GM23248 (cell line): ENCODE results near the gene VDAC1. TPM values are rescaled to one million over a fixed set of nuclear protein-coding genes. Genes with fewer than 3 reads are reported as not detected.

ENCODE experiments used
- DNase-seq: peaks from one replicate; pipeline ENCODE4 v3.0.0-alpha.2; 2015
- H2AFZ ChIP-seq: fragments of 200-600 bp; sonication (generic); 2 replicates; pipeline ENCODE4 v1.6.1; 2016; ENCODE audit warnings: antibody characterized with exemption
- H3F3A ChIP-seq: fragments of 200-600 bp; sonication (generic); 2 replicates; pipeline ENCODE4 v1.6.1; 2016; ENCODE audit warnings: mild to moderate bottlenecking, antibody characterized with exemption, mixed run types; ENCODE audit not compliant: insufficient read depth
- H3K27ac ChIP-seq: fragments of 200-600 bp; sonication (generic); 2 replicates; pipeline ENCODE4 v1.5.1; 2016; ENCODE audit warnings: mild to moderate bottlenecking
- H3K27me3 ChIP-seq: fragments of 200-600 bp; sonication (generic); replicated peaks from 2 replicates; pipeline ENCODE4 v1.6.1; 2016; ENCODE audit warnings: mild to moderate bottlenecking; ENCODE audit not compliant: insufficient read depth
- H3K36me3 ChIP-seq: fragments of 200-600 bp; sonication (generic); 2 replicates; pipeline ENCODE4 v1.6.1; 2016; ENCODE audit warnings: low read depth, mild to moderate bottlenecking
- H3K4me1 ChIP-seq: fragments of 200-600 bp; sonication (generic); 2 replicates; pipeline ENCODE4 v1.6.1; 2016; ENCODE audit warnings: mild to moderate bottlenecking; ENCODE audit not compliant: insufficient read depth
- H3K4me2 ChIP-seq: fragments of 200-600 bp; sonication (generic); one replicate; pipeline ENCODE4 v1.6.1; 2016; ENCODE audit warnings: mild to moderate bottlenecking; ENCODE audit not compliant: unreplicated experiment
- H3K4me3 ChIP-seq: fragments of 200-600 bp; sonication (generic); 2 replicates; pipeline ENCODE4 v1.5.1; 2016; ENCODE audit warnings: mild to moderate bottlenecking
- H3K79me2 ChIP-seq: fragments of 200-600 bp; sonication (generic); 2 replicates; pipeline ENCODE4 v1.6.1; 2016; ENCODE audit warnings: mild to moderate bottlenecking; ENCODE audit not compliant: insufficient read depth
- H3K9ac ChIP-seq: fragments of 200-600 bp; sonication (generic); 2 replicates; pipeline ENCODE4 v1.6.1; 2016; ENCODE audit warnings: mild to moderate bottlenecking
- H3K9me2 ChIP-seq: fragments of 200-600 bp; sonication (generic); 2 replicates; pipeline ENCODE4 v1.6.1; 2016; ENCODE audit warnings: mixed run types, mild to moderate bottlenecking, moderate library complexity; ENCODE audit not compliant: insufficient read depth
- H3K9me3 ChIP-seq: fragments of 200-600 bp; sonication (generic); one replicate; pipeline ENCODE4 v1.6.1; 2017; ENCODE audit warnings: low read depth
- H4K20me1 ChIP-seq: fragments of 200-600 bp; sonication (generic); 2 replicates; pipeline ENCODE4 v1.6.0; 2016; ENCODE audit not compliant: insufficient read depth
- EZH2 ChIP-seq: fragments of 200-600 bp; sonication (generic); IDR thresholded peaks from 2 replicates; pipeline ENCODE4 v1.6.1; 2018; ENCODE audit warnings: antibody characterized with exemption, mild to moderate bottlenecking; ENCODE audit not compliant: insufficient read depth, poor library complexity, severe bottlenecking
- EZH2phosphoT487 ChIP-seq: fragments of 200-600 bp; sonication (generic); IDR thresholded peaks from 2 replicates; pipeline ENCODE4 v1.6.1; 2018; ENCODE audit warnings: antibody characterized with exemption, moderate library complexity, mild to moderate bottlenecking, low read depth; ENCODE audit not compliant: insufficient read depth
- WGBS, 2 experiments: methylation state at CpG; one replicate each; pipeline ENCODE4 v1.1.6; 2015 to 2017; ENCODE audit warnings: low lambda C conversion rate in 2 of 2, low coverage in 1 of 2; ENCODE audit errors: missing lambda C conversion rate in 2 of 2; 5-methylcytosine and 5-hydroxymethylcytosine counted together
- in situ Hi-C: fragments of 300-500 bp; cut with MboI; formaldehyde crosslinking; loops from 2 replicates; pipeline ENCODE4 v1.15.0; 2020
- polyA plus RNA-seq: library from polyadenylated mRNA; unstranded; fragments of >200 nt; fragmentation: Nextera tagmentation; extraction: Ambion mirVana; gene quantifications from 2 replicates; pipeline ENCODE4 v1.2.1, GENCODE V29; 2016
- total RNA-seq: library from RNA; depleted of rRNA; stranded (reverse); fragments of >200 nt; shearing (Covaris generic); gene quantifications from 2 replicates; pipeline ENCODE4 v1.2.3, GENCODE V29; 2014

The VDAC1 gene
- total and polyA plus RNA-seq, 2 experiments from 2014 or later = 318 to 329 TPM

GRCh38 chr5:134048864-134049263, 44.1 kb upstream of the VDAC1 start:
- no peak overlapping the region for H2AFZ ChIP-seq
- peaks cover 1% of the 10 kb centered on the region for H3K4me1 ChIP-seq
- H4K20me1 ChIP-seq = no peaks in the 10 kb centered on the region
- no peaks in the 10 kb centered on the region for H3K36me3 ChIP-seq
- H3K9ac ChIP-seq = no peak overlapping the region
- no peaks in the 10 kb centered on the region for H3K27me3 ChIP-seq
- H3F3A ChIP-seq = 0 out of 2 replicates have a peak, but pooled peaks cover 1% of the 10 kb centered on the region
- H3K79me2 ChIP-seq = no peaks in the 10 kb centered on the region
- H3K4me2 ChIP-seq = no peak overlapping the region
- no peak overlapping the region for H3K4me3 ChIP-seq
- TF ChIP-seq EZH2 (no peak), EZH2phosphoT487 (no peak)
- no peak overlapping the region for H3K27ac ChIP-seq
- no peak for DNase-seq
- H3K9me2 ChIP-seq = no peaks in the 10 kb centered on the region
- in situ Hi-C loops = no loop called here
- H3K9me3 ChIP-seq = no peaks in the 10 kb centered on the region

- Histone ChIP-seq H3K4me2 (no peak overlapping the region), H3F3A (no peaks in the 10 kb centered on the region), H2AFZ (no peak overlapping the region), H3K36me3 (no peaks in the 10 kb centered on the region), H3K9ac (no peak overlapping the region), H3K9me3 (no peaks in the 10 kb centered on the region), H3K27ac (no peak overlapping the region), H3K27me3 (no peaks in the 10 kb centered on the region), H3K4me3 (no peak overlapping the region), H3K9me2 (no peaks in the 10 kb centered on the region), H3K4me1 (no peaks in the 10 kb centered on the region), H3K79me2 (no peaks in the 10 kb centered on the region), H4K20me1 (no peaks in the 10 kb centered on the region)
- DNase-seq = no peak
- in situ Hi-C loops = no loop called here
- 82 to 88% methylated on average over 7 to 8 of the region's 8 CpGs for WGBS, 2 experiments
- TF ChIP-seq EZH2phosphoT487 = no peak
- no peak for TF ChIP-seq EZH2
Observed at GRCh38 chr5:134047687-134048056, 42.9 kb upstream of the VDAC1 start.

GRCh38 chr5:134046801-134047686, 42.3 kb upstream of the VDAC1 start:
- no peak overlapping the region for H2AFZ ChIP-seq
- H3K4me2 ChIP-seq = no peak overlapping the region
- in situ Hi-C loops = no loop called here

GRCh38 chr5:134046330-134046729, 41.6 kb upstream of the VDAC1 start:
- Histone ChIP-seq H3K4me2 (no peak overlapping the region), H3K27me3 (no peaks in the 10 kb centered on the region), H3K9ac (no peak overlapping the region), H3K27ac (no peak overlapping the region), H4K20me1 (no peaks in the 10 kb centered on the region), H3F3A (no peaks in the 10 kb centered on the region), H3K79me2 (no peaks in the 10 kb centered on the region), H2AFZ (no peak overlapping the region), H3K4me1 (no peaks in the 10 kb centered on the region), H3K36me3 (no peaks in the 10 kb centered on the region), H3K9me3 (no peaks in the 10 kb centered on the region), H3K9me2 (no peaks in the 10 kb centered on the region), H3K4me3 (no peak overlapping the region)
- DNase-seq = no peak
- TF ChIP-seq EZH2 = no peak
- no peak for TF ChIP-seq EZH2phosphoT487
- 74 to 80% methylated on average over 4 of the region's 4 CpGs for WGBS, 2 experiments
- in situ Hi-C loops = no loop called here

More at GRCh38 chr5:134046801-134047686, 42.3 kb upstream of the VDAC1 start:
- Histone ChIP-seq H4K20me1 (no peaks in the 10 kb centered on the region), H3K9me3 (no peaks in the 10 kb centered on the region), H3K4me1 (no peaks in the 10 kb centered on the region), H3K36me3 (no peaks in the 10 kb centered on the region), H3K9ac (no peak overlapping the region), H3K79me2 (no peaks in the 10 kb centered on the region), H3K4me3 (no peak overlapping the region), H3K27ac (no peak overlapping the region), H3K9me2 (no peaks in the 10 kb centered on the region), H3F3A (no peaks in the 10 kb centered on the region), H3K27me3 (no peaks in the 10 kb centered on the region)
- TF ChIP-seq EZH2 (no peak), EZH2phosphoT487 (no peak)
- WGBS, 2 experiments = 53 to 60% methylated on average over 6 of the region's 6 CpGs
- no peak for DNase-seq
